Measurements from ENCODE around the gene AGBL4. TPM values are rescaled to one million over a fixed set of nuclear protein-coding genes. Genes with fewer than 3 reads are reported as not detected.

AGBL4 gene
- polyA plus RNA-seq, 1 donor: 0.22 TPM

- no peak for DNase-seq
Observed at GRCh38 chr1:48643193-48643592, 1380.6 kb downstream of the AGBL4 start.

GRCh38 chr1:48640836-48641492 lies 1382.8 kb downstream of the AGBL4 start:
- no peak for DNase-seq

- no peak for DNase-seq
Observed at GRCh38 chr1:48629867-48630266, 1393.9 kb downstream of the AGBL4 start.

- peak; percentile 50 for DNase-seq
Observed at GRCh38 chr1:48627486-48627885, 1396.3 kb downstream of the AGBL4 start.

- DNase-seq: no peak
Observed at GRCh38 chr1:48619539-48619938, 1404.2 kb downstream of the AGBL4 start.

- DNase-seq: no peak
Observed at GRCh38 chr1:48617252-48617651, 1406.5 kb downstream of the AGBL4 start.

- no peak for DNase-seq
Observed at GRCh38 chr1:48616710-48617109, 1407.0 kb downstream of the AGBL4 start.

DNA sequence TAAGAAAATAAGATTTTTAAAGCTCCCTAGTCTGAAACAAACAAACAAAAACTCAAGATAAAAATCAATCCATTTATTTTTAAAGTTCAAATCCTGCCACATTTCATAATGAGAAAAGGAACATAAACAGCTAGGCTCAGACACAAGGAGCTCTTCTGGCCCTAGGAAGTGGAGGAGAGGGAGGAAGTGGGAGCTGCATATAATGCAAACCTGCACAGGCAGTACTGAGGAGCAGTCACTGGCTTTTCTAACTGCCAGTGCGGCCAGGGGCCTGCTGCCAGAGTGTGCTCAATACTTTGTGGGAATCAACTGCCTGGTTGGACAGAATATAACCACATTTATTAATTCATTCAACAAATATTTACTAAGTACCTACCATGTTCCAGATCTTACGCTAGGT lies 1411.9 kb downstream of the AGBL4 start:
- no peak for DNase-seq

- DNase-seq: no peak
Observed at GRCh38 chr1:48610628-48611542, 1412.9 kb downstream of the AGBL4 start.

DNA sequence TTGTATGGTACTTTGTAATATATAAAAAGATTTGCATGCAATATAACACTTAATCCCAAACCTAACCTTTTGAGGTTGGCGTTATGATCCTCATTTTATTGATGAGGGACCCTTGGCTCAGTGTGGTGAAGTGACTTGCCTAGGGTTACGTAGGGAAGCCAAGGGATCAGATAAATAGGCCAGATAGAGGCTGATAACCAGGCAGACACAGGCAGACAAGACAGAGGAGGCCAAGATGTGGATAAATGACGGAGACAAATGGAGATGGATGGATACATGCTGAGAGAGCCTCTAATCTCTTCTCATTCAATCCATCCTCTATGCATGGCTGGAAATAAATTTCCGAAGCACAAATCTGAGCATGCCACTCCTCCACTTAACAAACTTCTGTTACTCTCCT lies 1414.9 kb downstream of the AGBL4 start:
- DNase-seq: no peak

DNA sequence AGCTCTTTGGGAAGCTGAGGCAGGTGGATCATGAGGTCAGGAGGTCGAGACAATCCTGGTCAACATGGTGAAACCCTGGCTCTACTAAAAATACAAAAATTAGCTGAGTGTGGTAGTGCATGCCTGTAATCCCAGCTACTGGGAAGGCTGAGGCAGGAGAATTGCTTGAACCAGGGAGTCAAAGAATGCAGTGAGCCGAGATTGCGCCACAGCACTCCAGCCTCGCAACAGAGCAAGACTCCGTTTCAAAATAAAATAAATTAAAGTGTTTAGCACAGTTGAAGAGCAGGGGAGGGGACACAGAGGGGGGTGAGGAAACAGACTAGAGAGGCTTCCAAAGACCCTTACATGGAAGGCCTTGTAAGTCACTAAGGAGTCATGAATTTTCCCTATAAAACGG lies 1420.5 kb downstream of the AGBL4 start:
- no peak for DNase-seq

DNA sequence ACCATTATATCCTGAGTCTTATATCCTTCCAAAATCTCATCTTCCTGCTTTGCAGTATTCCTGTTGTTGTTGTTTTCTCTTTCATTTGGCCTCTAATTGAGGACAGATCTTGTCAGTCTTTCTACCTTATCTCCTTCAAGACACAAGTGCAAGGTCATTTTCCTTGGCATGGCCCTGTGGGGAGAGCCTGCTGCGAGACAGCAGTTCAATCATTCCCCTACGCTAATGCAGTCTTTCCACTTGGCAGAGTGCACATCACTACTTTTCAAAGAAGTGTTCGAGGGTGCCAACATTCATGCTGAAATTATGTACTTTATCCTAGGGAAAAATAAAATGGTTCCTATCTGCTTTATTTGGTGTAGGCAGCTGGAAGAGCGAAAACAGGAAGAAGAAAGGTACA lies 1421.4 kb downstream of the AGBL4 start:
- DNase-seq: no peak

GRCh38 chr1:48600182-48600581 lies 1423.6 kb downstream of the AGBL4 start:
- DNase-seq: no peak

DNA sequence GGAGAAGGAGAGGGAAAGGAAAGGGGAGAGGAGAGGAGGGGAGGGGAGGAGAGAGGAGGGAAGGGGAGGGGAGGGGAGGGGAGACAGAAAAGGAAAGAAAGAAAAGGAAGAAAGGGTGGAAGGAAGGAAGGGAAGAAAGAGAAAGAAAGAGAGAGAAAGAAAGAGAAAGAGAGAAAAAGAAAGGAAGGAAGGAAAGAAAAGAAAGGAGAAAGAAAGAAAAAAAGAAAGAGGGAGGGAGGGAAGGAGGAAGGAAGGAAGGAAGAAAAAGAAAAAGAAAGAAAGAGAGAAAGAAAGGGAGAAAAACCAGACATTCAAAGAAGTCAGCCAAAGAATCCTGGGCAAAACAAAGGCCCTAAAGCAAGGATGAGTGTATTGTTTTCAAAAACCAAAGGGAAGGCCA lies 1426.1 kb downstream of the AGBL4 start:
- DNase-seq: no peak

DNA sequence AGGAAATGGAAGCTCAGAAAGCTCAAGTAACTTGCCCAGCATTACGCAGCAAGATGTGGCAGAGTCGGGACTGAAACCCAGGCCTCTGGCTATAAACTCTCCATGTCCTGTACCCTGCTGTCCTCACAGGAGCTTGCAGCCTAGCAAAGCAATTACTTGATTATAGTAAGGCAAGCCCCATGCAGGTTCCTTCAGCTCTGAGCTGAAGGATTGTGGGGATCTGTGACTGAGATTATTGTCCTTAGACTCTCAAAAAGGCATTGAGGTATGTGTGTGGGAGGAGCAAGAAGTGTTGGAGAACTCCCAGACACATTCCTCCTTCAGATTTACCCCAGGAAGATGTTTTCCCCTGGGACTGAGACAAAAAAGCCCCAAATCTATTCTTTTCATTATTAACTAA lies 1427.7 kb downstream of the AGBL4 start:
- no peak for DNase-seq

- no peak for DNase-seq
Observed at GRCh38 chr1:48595613-48596012, 1428.1 kb downstream of the AGBL4 start.

DNA sequence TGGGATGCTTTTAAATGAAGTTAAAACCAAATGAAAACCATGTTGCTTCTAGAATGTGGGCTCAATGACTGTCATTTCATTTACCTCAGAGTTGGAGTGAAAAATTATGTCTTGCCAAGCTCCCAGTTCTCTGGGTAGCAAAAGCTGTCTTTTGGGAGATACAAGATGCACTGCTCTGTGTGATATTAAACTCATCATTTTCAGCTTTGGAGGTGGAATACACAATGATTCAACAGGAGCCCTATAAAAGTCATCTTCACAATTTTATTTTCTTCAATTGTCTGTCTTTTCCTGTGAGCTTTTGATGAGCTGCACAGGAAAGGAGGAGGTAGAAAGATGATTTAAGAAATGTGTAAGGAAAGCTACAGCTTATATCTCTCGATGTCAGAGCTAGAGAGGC lies 1431.4 kb downstream of the AGBL4 start:
- no peak for DNase-seq

GRCh38 chr1:48591181-48591580 lies 1432.6 kb downstream of the AGBL4 start:
- DNase-seq: no peak

GRCh38 chr1:48588061-48588460 lies 1435.7 kb downstream of the AGBL4 start:
- DNase-seq: no peak

DNA sequence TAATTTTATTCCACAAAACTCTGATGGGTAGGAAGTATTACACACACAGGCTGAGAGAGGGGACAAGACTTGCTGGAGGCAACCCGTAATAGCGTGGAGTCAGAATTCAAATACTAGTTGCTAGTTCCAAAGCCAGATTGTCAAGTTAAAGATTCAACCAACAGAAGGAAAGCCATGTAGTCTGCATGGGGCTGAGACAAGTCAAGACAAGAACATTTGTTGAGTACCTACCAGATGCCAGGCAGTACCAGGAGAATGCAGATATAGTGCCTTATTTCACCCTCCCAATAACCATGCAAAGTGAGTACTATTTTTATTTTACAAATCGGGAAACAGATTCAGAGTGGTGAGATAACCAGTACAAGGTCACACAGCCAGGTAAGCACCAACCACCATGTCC lies 1441.3 kb downstream of the AGBL4 start:
- DNase-seq: no peak

DNA sequence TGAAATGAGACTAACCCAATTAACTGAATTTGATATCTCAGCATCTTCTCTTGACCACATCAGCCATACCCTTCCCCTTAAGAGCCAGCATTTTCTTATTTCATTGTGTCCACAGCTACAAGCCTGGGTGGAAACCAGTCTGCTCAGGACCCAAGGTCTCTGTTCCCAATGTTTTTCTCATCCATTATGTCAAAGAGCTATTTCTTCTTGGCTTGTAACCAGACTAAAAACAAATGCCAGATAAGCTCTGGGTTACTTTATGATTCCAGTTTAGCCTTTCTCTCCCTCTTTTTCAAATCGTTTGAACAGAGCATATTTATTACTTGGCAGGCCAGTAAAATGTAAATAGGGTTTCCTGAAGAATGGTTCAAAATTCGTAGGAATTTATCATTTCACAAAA lies 1442.5 kb downstream of the AGBL4 start:
- DNase-seq: no peak

DNA sequence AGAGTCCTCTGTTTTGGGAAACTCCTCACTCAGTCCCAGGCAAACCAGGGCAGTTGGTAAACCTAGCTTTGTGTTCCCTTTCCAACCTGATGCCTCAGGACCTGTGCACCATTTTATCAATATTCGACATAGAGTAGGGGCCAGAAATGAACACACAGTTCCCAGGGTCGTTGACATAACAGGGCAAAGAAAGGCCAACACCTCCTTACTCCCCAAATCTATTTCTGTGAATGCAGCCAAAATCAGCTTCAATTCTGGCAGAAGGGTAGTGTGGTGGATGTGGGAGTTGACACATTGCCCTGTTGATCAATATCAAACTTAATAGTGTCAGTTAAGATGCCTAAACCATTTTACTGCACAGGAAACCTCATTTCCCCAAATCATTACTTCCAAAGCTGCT lies 1447.2 kb downstream of the AGBL4 start:
- no peak for DNase-seq

GRCh38 chr1:48572646-48573258 lies 1451.0 kb downstream of the AGBL4 start:
- DNase-seq: peak; percentile 19

DNA sequence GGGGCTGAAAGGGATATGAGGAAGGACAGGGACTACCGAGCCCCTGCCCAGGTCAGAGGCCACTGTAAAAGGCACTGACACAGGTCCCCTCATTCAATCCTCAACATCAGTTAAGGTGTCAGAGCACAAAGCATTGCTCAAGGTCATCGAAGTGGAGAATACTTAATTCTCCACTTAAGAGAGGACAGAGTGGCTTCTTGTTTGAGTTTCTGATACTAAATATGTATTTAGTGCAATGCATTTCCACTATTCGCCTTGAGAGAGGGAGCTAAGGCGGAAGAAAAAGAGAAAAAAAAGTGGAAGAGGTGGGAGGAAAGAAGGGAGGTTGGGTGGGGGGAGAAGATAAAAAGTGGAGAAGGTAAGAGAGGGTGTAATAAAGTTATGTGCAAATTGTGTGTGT lies 1451.6 kb downstream of the AGBL4 start:
- DNase-seq: no peak
